HG02973 (cell line): Measurements from ENCODE around the gene EXOC3L1.

ENCODE experiments used
- ATAC-seq: cut with Tn5 transposase; IDR thresholded peaks from one replicate; pipeline ENCODE4 v1.9.1; 2021; ENCODE audit warnings: moderate library complexity; ENCODE audit not compliant: unreplicated experiment

EXOC3L1 gene

GRCh38 chr16:67199011-67199807, 9.3 kb upstream of the EXOC3L1 start, which contains the start of gene ELMO3:
TSS of gene ELMO3 (plus strand) at chr16:67199131. CDS start at chr16:67199327, 196 bp downstream.
- no peak for ATAC-seq

GRCh38 chr16:67198238-67198734, 8.3 kb upstream of the EXOC3L1 start:
- ATAC-seq = no peak

- no peak for ATAC-seq
Observed at GRCh38 chr16:67197704-67198103, 7.8 kb upstream of the EXOC3L1 start.

GRCh38 chr16:67196881-67197280, 6.9 kb upstream of the EXOC3L1 start:
- no peak for ATAC-seq

- no peak for ATAC-seq
Observed at GRCh38 chr16:67195676-67196075, 5.7 kb upstream of the EXOC3L1 start.

- ATAC-seq = no peak
Observed at GRCh38 chr16:67194260-67194659, 4.3 kb upstream of the EXOC3L1 start.

- ATAC-seq = no peak
Observed at GRCh38 chr16:67193536-67193935, 3.6 kb upstream of the EXOC3L1 start.

- ATAC-seq = no peak
Observed at GRCh38 chr16:67192781-67193361, 2.9 kb upstream of the EXOC3L1 start.

- peak; percentile 87 for ATAC-seq
Observed at GRCh38 chr16:67191995-67192681, 2.2 kb upstream of the EXOC3L1 start, which contains the start of gene E2F4. TSS of gene E2F4 (plus strand) at chr16:67192155. CDS start at chr16:67192228, 73 bp downstream.

GRCh38 chr16:67191411-67191994, 1.6 kb upstream of the EXOC3L1 start:
- no peak for ATAC-seq

GRCh38 chr16:67190448-67191399, 788 bp upstream of the EXOC3L1 start:
- no peak for ATAC-seq

GRCh38 chr16:67188798-67189197, 1.1 kb downstream of the EXOC3L1 start:
- no peak for ATAC-seq

- no peak for ATAC-seq
Observed at GRCh38 chr16:67188323-67188722, 1.6 kb downstream of the EXOC3L1 start.

GRCh38 chr16:67187175-67187890, 2.6 kb downstream of the EXOC3L1 start:
- no peak for ATAC-seq

- no peak for ATAC-seq
Observed at GRCh38 chr16:67186550-67186950, 3.4 kb downstream of the EXOC3L1 start.

- no peak for ATAC-seq
Observed at GRCh38 chr16:67185651-67186134, 4.2 kb downstream of the EXOC3L1 start.

- ATAC-seq = no peak
Observed at GRCh38 chr16:67184995-67185650, 4.8 kb downstream of the EXOC3L1 start.

GRCh38 chr16:67184453-67184994, 5.4 kb downstream of the EXOC3L1 start:
- ATAC-seq = peak; percentile 10
